Activated effector memory CD4-positive, alpha-beta T cell treated with anti-CD3 and anti-CD28 coated beads, Interleukin-2, amount 50 U/mL, for 16 hours (primary cell): ENCODE data around the gene PLGLB2.
"Not testable (repeated sequence)": the region's sequence is repeated elsewhere in the genome, so short reads cannot be mapped to it uniquely, and the experiment has no call there.

ENCODE experiments used
- DNase-seq: peaks from one replicate; pipeline ENCODE4 v3.0.0-alpha.2; 2020

Gene PLGLB2

GRCh38 chr2:87747791-87748190, at the start of gene PLGLB2:
TSS of gene PLGLB2 (plus strand) at chr2:87748087. CDS start at chr2:87748154, 67 bp downstream.
- not testable (repeated sequence) for DNase-seq

- DNase-seq, result not testable (repeated sequence)
Measured at GRCh38 chr2:87704572-87705323, 43.1 kb upstream of the PLGLB2 start.

DNA sequence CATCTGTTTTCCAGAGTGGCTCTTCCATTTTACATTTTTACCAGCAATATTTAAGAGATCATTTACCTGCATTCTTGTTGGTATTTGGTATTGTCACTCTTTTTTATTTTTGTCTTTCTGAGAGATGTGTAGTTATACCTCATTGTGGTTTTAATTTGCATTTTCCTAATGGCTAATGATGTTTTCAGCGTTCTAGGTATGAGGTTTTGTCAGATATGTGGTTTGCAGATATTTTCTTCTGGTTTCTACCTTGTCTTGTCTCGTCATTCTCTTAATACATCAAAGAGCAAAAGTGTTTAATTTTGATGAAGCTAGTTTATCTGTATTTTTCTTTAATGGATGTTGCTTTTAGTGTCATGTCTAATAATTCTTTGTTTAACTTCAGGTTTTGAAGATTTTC, 39.5 kb upstream of the PLGLB2 start:
- not testable (repeated sequence) for DNase-seq

- DNase-seq, result not testable (repeated sequence)
Measured at GRCh38 chr2:87727940-87728599, 19.8 kb upstream of the PLGLB2 start.

DNA sequence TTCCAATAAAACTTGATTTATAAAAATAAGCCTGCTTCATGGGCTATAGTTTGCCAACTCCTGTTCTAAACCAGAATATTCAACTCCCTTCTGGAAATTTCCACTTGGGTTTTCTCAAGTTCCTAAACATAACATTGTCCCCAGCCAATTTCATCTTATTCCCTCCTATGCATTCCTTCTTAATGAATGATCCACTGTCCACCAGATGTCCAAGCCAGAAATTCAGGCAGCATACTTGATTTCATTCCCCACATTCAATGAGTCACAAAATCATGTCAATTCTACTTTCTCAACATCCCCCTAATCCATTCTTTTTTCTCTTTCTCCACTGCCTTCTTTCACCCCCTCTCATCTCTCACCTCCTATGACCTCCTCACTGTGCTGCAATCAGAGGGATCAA, 7.0 kb upstream of the PLGLB2 start:
- DNase-seq, result not testable (repeated sequence)

DNA sequence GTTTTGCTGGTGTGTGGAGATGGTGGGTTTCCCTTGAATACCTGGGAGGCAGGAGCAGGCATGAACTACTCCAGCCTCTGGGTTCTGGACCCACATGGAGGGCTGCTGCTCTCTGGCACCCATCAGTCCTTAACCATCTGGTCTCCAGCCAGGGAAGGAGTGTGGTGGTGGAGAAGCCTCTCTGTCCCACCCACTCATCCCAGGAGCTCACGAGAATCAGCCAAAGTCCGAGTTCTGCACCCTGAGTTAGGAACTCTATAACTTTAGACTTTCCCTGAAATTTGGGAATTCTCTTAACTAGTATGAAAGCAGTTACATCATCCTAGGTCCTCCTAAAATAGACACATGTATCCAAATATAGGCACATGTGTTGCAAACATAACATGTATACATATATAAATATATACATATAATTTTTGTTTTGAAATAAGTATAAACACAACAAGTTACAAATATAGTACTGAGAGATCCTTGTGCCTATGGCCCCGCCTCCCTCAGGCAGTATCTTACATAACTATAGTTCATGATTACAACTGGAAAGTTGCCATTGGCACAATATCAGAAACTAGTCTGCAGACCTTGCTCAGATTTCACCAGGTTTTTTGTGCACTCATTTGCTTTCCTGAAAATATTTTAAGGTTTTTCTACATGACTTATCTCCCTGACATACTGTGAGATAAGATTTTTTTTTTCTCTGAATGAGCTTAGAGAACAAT, 5.3 kb upstream of the PLGLB2 start:
- DNase-seq, result not testable (repeated sequence)

- DNase-seq, result not testable (repeated sequence)
Measured at GRCh38 chr2:87743638-87744037, 4.2 kb upstream of the PLGLB2 start.

DNA sequence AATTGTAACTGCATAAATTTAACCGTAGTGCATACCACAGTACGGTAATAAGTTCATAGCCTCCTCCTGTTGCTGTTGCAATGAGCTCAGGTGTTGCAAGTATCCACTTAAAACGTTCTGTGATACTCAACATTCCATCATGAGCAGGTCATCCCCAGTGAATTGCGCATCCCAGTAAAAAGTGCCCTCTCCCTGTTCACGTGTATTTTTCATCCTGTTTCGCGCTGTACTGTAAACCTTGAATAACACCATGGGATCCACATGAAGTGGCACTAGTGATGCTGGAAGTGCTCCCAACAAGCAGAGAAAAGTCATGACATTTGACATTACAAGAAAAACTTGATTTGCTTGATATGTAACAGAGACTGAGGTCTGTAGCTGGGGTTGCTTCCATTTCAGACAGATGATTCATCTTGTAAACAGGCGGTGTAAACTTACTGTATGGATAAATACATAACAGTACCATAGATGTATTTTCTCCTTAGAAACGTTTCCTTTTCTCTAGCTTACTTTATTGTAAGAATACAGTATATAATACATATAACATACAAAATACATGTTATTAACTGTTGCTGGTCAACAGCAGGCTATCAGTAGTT, 2.4 kb upstream of the PLGLB2 start:
- DNase-seq, result not testable (repeated sequence)

GRCh38 chr2:87748524-87748923, 637 bp downstream of the PLGLB2 start:
- DNase-seq, result not testable (repeated sequence)

DNA sequence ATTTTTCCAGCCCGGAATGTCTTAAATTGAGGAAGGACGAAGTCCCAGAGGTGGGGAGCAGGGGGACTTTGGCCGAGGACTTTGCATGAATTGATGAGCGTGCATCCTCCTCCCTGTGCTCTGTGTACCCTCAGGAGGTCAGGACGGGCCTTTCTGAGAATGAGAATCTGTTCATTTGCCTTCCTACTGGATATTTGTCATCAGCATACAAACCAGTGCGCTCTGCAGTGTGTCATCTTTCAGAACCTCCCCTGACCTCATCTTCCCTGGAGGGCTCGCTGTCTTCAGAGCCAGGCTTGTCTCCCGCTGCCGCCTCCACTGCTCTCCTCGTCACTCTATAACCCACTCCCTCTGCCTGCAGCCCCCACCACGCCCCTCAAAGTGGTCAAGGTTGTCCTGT, 2.7 kb downstream of the PLGLB2 start:
- DNase-seq, result not testable (repeated sequence)

- not testable (repeated sequence) for DNase-seq
Measured at GRCh38 chr2:87754759-87755158, 6.9 kb downstream of the PLGLB2 start.
